ENCODE data around the gene DOCK8. TPM values are rescaled to one million over a fixed set of nuclear protein-coding genes. Genes with fewer than 3 reads are reported as not detected.

Gene DOCK8
- polyA plus RNA-seq, 3 donors: 12.4 to 14.8 (median 12.9) TPM

DNA sequence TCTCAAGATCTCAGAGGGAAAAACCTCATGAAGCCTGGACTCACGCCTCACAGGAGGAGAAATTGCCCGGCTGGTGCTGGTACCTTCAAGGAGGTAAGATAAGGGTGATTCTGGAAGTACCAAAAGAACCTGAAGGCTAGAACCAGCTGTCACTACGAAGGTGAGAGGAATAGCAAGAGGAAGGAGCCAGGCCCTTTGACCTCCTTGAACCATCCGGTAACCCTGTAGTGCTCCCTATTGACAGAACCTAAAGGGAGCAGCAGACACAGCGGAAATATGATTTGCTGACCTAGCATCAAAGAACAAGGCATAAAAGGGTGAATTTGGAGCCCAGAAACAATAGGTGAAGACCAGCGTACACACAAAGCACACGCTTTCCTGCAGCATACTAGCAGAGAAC lies 92.2 kb downstream of the DOCK8 start:
- DNase-seq: no peak

DNA sequence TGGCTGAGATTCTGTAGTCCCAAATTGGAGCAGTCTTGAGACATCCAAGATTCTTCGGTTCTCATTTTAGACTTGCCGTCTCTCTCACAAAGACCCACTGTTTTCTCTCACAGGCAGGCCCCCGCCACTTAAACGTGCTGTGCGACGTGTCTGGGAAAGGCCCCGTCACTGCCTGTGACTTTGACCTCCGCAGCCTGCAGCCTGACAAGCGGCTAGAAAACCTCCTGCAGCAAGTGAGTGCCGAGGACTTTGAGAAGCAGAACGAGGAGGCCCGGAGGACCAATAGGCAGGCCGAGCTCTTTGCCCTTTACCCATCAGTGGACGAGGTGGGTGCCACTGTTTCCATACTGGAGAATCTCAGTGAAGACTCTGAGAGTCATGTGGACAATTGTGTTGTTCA lies 97.2 kb downstream of the DOCK8 start:
- no peak for DNase-seq

DNA sequence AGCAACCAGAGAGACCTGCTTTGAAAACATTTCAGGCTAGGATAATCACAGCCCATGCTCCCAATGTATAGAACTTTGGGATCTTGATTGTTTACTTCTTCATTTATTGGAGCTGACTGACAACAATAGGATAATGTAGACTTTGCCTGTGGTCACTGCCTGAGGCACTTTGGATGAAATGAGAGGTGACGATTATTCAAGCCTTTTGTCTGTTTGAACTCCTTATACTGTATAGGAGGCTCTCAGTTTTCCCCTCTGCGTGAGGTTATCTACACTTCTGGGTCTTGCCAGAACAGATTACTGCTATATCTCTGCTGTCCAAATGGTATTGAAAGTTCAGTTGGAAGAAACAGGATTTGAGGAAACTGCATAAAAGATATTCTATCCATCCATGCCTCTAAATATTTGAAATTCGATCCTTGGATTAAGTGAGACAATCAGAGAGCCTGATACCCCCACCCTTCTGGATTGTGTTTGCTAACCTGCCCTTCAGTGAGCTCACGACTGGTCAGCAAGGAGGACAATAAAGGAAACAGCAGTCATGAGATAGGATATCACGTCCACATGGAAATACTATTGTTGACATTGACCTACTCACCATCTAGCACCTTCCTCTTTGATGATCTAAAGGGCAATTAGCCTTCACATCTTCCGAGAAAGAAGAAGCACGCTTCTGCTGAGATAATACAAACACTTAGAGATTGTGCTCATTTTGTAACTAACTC lies 98.1 kb downstream of the DOCK8 start:
- DNase-seq: no peak

DNA sequence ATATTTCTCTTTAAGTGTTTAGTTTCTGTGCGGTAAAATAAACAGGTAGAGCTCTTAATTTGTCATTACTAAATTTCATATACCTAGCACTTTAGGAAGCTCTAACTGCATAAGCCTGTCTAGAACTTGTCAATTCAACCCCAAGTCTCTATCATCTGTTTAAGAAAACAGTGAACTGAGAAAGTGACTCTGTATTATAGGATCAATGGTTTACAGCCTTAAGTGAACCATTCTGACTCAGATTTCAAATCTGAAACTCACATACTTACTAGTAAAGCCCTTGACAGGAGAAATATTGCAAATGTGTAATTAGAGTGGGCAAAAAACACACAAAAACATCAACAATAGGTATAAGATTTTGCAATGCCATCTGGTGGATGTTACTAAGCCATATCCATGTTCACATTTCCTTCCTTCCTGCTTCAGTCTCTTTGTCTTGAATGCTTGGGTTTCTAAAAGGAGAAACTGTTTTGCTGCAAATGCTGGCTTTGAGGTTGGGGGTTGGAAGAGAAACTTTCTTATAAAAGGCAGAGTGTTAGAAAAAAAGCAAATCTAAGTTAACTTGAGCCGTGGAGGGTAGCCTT lies 101.8 kb downstream of the DOCK8 start:
- no peak for DNase-seq

DNA sequence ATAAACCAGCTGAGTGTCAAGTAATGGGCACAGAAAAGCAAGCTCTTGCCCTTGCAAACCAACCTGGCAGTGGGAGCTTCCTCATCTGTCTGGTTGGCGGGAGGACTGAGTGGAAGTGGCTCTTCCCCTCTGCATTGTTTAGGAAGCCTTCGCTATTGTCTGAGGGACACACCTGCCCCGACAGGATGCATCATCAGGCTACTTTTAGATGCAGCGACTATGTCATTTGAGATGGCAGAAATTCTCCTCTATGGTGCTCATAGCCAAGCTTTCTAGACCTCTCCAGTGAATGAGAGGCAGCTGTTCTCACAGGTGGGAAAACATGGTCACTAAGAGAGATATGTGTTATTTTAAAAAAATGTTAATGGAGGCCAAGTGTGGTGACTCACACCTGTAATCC lies 104.0 kb downstream of the DOCK8 start:
- no peak for DNase-seq

DNA sequence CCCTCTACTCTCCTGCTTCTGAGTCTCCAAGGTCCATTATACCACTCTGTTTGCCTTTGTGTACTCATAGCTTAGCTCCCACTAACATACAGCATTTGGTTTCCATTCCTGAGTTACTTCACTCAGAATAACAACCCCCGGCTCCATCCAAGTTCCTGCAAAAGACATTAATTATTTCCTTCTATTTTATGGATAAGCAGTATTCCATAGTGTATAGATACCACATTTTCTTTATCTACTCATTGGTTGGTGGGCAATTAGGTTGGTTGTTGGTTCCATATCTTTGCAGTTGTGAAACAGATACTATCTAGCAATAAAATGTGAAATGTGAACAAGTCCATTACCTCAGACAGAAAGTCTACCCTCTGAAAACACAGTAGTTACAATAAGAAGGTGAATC lies 110.3 kb downstream of the DOCK8 start:
- no peak for DNase-seq

DNA sequence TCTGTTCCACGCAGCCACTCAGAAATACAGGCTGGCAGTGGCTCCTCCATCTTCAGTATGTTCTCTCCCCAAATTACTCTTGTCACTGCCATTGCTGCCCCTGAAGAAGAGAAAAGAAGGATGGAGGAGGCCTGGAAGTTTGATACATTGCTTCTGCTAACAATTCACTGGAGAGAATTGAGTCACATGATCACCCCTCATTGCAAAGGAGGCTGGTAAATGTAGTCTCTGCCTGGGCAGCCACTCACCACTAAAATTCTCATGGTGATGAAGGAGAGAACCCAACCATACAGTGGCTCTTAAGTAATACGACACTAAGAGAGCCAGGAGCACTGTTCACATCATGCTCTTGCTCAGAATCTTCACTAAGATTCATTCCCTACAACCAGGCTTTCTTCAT lies 112.0 kb downstream of the DOCK8 start:
- no peak for DNase-seq

DNA sequence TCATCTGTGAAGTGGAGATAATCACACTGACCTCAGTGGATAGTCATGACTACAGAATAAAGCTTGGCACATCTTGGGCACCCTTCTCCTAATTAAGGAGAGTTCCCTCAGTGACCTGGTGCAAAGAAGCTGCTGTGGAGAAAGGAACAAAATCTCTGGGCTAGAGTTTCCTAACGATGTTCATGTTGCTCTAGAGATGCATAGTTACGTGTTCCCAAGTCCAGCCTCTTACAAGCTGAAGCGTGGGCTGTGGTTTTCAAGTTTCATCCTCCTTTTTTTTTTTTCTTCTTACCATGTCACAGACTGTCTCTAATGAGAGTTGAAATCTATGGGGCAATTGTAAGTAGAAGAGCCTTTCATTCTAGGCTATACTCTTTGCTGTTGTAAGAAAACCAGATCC lies 113.8 kb downstream of the DOCK8 start:
- DNase-seq: peak; percentile 70

DNA sequence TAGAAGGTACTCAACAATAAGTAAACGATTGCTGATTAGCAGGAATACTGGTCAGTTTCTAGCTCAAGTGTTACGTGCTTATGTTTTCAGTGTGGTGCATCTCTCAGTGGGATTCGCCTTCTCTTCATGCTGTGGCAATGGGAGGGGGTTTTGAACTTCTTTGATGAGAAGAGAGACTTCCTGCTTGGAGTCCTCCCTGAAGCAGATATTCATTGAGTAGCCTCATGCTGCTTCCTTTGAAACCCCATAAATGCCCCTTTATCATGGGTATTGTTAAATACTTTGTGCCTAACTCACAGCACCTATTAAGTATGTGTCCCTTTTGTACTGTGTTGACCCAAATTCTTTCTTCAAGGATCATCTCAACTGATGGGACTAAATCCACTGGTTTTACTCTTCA lies 116.5 kb downstream of the DOCK8 start:
- no peak for DNase-seq

DNA sequence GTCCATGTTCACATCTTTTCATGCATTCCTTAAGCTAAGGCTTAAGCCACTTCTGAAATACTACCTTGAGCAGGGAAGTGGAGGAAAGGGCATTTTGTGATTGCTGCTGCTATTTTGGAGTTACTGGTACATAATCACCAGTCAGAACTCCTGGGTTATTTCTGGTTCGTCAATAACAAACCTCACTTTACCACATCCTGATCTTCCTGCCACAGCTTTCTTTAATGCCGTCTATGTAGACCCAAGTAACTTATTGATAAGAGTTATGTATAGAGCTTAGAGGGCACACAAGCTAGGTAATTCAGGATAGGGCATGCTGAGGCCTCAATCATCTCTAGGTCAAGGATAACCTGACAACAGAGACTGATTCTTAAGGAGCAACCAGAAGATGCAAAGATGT lies 120.7 kb downstream of the DOCK8 start:
- DNase-seq: no peak

DNA sequence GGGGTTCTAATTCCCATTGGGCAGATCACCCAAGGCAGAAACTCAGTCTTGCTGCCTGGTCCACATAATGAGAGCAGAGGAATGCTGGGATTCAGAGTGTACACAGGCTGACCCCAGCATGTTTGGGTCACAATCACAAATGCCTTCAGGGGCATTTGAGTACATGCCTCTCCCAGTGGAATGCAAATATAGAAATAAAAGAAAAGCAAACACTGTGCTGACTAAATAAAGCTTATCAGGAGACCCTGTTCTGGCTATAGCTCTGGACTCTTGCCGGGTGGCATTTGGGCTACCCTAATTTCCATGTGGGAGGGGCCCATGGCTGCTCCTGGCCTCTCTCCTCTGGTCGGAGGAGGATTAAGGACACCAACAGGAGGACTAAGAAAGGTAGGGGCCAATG lies 121.4 kb downstream of the DOCK8 start:
- DNase-seq: peak; percentile 24

DNA sequence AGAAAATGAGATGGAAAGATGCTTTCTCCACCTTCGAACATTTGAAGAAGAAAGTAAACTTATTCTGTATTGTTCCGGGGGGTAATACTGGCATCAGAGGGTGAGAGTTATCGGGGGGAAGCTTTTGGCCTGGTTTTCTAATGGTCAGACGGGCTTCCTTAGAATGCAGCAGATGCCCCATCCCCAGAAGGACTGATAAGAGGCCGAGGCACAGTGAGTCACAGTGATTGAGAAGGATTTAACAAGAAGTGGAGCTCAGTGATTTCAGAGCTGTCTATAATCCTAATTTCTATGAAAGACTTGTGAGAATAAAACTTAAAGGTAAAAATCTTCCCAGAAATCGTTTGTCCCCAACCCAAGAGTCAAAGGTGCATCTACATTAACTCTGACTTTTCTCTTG lies 123.9 kb downstream of the DOCK8 start:
- DNase-seq: no peak

DNA sequence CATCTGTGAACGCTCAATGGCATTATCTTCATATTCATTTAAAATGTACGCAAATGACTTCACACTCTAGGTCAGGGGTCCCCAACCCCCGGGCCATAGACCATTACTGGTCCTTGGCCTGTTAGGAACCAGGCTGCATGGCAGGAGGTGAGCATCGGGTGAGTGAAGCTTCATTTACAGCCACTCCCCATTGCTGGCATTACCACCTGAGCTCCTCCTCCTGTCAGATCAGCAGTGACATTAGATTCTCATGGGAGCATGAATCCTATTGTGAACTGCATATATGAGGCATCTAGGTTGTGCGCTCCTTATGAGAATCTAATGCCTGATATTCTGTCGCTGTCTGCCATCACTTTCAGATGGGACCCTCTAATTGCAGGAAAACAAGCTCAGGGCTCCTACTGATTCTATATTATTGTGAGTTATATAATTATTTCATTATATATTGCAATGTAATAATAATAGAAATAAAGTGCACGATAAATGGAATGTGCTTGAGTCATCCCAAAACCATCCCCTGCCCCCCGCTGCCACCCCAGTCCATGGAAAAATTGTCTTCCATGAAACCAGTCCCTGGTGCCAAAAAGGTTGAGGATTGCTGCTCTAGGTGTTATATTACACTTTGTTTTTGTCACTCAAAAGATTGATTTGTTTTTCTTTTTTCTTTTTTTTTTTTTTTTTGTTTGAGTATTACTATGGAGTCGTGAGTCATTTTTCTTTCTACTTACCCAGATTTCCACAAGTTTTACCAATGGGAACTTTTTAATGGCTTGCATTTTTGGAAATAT lies 127.2 kb downstream of the DOCK8 start:
- no peak for DNase-seq

DNA sequence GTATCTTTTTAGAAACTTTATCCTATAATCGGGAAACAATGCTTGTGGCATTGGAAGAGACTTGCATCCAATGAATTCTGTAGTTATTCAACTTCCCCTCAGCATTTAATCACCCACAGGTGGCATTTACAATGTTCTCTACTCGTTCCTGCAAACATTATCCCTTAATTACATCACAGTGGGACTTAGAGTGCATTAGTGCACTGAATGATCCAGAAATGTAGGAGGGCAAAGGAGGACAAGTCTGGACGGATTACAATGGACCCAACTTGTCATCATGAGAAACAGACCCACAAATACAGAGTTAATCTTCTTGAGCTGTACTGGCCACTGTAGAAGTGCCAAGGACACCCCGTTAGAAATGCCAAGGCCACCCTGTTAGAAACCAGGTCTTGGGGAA lies 129.1 kb downstream of the DOCK8 start:
- DNase-seq: no peak

DNA sequence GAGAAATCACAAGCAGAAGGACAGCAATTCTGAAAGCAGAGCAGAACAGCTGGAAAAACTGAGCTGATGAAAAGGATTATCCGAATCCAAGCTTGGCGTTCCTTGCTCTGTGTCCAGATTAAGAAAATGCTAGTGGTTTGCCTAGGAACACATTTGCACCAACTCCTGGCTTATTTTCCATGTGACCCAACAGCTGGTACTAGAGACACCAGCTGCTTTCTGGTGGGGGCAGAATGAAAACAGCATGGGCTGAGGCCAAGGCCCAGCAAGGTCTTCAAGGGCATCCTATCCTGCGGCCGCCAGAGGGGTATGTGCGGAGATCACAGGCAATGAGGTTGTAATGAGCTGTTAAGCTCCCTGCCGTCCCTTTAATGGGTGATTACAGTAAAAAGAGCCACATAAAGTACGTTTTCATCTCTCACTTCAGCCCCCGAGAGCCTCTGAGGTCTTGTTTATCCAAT lies 131.5 kb downstream of the DOCK8 start:
- DNase-seq: no peak

DNA sequence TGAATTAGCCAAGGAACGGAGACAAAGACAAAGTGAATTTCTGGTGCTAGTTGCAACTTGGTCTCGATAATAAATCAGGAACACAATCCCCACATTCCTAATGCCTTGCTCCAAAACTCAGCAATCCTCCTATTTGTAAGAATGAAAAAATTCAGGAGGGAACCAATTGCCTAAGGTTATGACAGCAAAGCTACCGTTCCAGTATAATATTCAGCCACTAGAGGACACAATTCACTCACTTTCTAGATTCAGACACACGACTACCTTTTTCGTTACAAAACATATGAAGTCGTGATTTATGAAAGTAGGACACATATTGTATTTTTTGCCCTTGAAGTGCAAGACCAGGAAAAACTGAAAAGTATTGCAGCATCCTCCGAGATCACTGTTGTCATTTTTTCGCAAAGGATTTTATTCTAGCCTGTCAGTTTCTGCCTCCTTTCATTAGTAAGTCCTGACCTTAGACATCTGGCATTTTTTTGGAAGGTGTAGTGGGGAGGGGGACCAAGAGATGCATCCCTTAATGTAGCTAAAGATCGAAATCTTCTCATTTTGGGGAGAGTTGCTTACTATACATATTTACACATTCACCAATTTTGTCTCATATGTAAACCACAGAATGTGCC lies 133.1 kb downstream of the DOCK8 start:
- DNase-seq: peak; percentile 27

DNA sequence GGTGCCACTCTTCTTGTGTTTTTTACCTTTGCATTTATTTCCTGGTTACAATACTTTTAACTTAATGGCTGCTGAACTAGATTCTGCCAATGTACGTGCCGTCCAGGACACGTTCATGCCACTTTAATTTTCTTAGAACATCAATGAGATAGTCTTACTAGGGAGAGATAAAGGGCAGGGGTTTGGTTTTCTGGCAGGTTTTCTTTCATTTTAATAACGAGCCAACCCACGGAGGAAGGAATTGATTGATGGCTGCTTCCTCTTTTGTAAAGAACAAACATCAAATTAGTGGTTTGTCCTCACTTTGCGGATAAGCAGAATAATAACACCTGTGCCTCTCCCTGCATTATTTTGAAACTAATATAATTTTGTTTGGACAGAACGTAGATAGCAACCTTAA lies 135.7 kb downstream of the DOCK8 start:
- DNase-seq: no peak

DNA sequence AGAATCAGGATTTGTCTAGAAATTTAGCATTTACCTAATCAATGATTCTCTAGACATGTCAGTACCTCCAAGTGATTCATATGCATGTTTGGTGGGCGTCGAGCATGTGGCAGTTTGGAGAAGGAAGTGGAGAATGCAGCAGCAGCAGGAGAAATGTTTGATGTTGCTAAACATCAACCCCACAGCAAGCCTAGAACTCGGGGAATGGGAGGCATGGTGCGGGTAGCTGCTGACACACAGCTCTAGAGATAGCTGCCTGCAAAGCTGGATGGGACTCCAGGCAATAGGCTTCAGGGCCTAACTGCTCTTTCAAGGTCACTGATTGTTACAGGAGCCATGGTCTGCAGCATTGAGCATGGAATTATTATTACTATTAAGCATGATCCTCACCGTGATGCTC lies 137.3 kb downstream of the DOCK8 start:
- DNase-seq: no peak

DNA sequence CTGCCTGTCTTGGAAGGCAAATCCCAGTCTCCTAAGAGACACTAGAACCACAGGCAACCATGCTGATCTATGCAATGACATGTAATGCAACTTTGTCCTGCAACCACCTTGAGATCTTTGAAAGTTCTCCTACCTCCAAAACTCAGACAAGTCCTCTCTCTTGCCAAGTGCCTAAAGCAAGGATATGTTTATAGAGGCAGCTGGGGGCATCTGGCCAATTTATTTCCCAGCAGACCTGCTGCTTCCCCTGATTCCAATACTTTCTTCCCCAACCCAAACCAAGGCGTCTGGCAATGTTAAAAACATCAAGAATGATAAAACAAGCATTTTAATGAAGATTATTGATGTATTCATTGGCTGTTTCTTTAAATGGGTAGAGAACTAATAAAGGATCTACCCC lies 138.4 kb downstream of the DOCK8 start:
- DNase-seq: no peak

DNA sequence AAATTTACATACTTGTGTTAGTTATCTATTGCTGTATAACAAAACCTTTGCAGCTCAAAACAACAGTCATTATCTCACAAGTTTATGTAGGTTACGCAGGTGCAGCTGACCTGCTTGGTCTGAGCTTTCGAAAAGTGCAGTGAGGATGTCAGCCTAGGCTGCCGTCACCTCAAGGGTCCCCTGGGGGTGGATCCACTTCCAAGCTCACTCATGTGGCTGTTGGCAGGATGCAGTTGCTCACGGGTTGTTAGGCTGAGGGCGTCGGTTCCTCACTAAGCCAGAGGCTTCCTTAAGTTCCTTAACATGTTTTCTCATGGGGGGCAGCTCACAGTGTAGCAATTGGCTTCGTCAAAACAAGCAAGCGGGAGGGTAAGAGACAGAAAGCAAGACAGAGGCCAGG lies 139.8 kb downstream of the DOCK8 start:
- no peak for DNase-seq

DNA sequence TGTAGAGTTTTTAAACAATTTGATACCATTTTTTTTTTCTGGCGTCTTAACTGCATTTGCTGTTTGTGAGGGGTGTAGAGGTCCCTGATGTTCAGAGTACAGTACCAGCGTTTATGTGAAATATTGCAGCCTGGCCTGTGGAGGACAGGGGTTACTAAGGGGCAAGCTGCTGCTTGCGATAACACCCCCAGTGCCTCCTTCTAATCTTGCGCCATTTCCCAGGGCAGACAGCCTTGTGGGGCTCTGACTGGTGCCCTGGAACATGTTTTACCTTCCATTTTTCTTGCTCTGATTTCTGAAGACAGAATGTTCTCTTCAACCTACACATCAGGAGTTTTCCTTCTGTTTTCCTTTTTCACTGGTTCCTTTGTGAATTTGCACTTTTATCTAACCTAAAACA lies 142.9 kb downstream of the DOCK8 start:
- DNase-seq: no peak

DNA sequence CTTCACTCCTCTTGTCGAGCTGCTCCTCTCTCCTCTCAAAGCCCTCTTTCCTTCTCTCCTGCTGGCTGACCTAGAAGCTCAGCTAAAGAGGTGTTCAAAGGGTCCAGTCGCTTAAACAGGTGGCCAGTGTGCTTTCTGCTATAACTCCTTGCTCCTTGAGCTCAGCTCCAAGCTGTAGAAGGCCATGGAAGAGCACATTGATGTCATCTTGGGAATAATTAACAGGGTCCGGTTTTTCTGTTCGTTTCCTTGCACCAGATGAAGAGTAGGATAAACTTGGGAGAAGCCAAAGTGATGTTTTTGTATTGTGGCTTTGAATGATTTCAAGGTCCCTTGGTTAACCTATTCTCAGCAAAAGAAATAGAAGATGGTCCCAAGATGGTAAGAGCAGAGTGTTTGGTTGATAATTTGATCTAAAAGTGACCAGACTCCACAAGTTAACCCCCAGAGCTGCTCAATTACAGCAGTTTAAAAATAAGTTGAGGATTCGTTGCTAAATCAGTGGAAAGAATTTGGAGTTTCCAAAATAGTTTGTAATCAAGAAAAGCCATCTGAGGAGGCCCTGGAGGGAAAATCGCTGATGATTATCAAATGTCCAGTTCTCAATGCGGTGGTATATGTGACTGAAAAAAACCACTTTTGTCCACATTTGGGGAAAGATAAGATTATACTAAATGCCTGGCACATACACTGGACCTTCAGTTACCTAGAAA lies 148.1 kb downstream of the DOCK8 start:
- DNase-seq: no peak

Measured in renal pelvis (tissue), 4 donors.